ENCODE measurements around the gene GLI3. TPM values are rescaled to one million over a fixed set of nuclear protein-coding genes. Genes with fewer than 3 reads are reported as not detected.

GLI3 gene
- total RNA-seq, 1 experiment from 2014 or later = not detected

DNA sequence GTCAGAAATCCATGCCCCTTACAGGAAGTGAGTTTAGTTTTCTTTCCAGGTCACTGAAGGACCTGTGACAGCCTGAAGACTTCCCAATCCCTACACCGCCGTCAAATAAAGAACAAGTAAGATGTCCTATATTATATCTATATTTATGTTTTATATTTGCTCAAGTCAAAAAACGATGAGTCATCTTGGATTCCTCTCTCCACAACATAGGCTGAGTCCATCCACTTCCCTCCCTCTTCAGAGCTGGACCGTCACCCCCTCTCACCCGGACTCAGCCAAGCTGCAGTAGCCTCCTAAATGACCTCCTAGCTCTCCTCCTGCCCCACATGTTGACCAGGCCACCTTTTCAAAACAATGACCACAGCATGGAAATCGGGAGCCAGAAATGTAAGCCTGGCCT is 53.5 kb downstream of the GLI3 start:
- intact Hi-C loops (cut with micrococcal nuclease; ENCODE audit: unreplicated experiment) = no loop called here
- no TSS peak for BruUV-seq (replicated peaks)
- Histone ChIP-seq H3F3A (ENCODE audit: insufficient read depth, low read depth) (no peaks in the 10 kb centered on the region), H3K79me2 (ENCODE audit: low read depth) (no peaks in the 10 kb centered on the region), H3K27me3 (ENCODE audit: insufficient read depth, low read depth) (peaks cover 20% of the 10 kb centered on the region), H2AFZ (no peak overlapping the region), H3K4me3 (no peak overlapping the region), H4K20me1 (ENCODE audit: insufficient read depth) (no peaks in the 10 kb centered on the region), H3K27ac (no peak overlapping the region), H3K36me3 (ENCODE audit: low read depth) (no peaks in the 10 kb centered on the region), H3K9me3 (ENCODE audit: insufficient read depth, low read depth) (no peaks in the 10 kb centered on the region), H3K4me2 (no peak overlapping the region), H3K9me2 (ENCODE audit: insufficient read depth) (no peaks in the 10 kb centered on the region), H3K4me1 (replicated peaks; ENCODE audit: insufficient read depth) (no peaks in the 10 kb centered on the region)
- CTCF ChIA-PET = no interaction called here
- no peak for TF ChIP-seq EZH2 (IDR thresholded peaks at IDR 0.05; ENCODE audit: low read depth)
- TF ChIP-seq, protein P1, sequence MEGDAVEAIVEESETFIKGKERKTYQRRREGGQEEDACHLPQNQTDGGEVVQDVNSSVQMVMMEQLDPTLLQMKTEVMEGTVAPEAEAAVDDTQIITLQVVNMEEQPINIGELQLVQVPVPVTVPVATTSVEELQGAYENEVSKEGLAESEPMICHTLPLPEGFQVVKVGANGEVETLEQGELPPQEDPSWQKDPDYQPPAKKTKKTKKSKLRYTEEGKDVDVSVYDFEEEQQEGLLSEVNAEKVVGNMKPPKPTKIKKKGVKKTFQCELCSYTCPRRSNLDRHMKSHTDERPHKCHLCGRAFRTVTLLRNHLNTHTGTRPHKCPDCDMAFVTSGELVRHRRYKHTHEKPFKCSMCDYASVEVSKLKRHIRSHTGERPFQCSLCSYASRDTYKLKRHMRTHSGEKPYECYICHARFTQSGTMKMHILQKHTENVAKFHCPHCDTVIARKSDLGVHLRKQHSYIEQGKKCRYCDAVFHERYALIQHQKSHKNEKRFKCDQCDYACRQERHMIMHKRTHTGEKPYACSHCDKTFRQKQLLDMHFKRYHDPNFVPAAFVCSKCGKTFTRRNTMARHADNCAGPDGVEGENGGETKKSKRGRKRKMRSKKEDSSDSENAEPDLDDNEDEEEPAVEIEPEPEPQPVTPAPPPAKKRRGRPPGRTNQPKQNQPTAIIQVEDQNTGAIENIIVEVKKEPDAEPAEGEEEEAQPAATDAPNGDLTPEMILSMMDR (conservative IDR thresholded peaks at IDR 0.05) = no peak
- POLR2A ChIA-PET (ENCODE audit: unreplicated experiment) = no interaction called here
- no peak for DNase-seq

GRCh38 chr7:42181566-42181965 is 55.4 kb downstream of the GLI3 start:
- H3K27ac ChIP-seq = no peak overlapping the region
- peaks cover 28% of the 10 kb centered on the region for H3K27me3 ChIP-seq (ENCODE audit: insufficient read depth, low read depth)
- H4K20me1 ChIP-seq (ENCODE audit: insufficient read depth) = no peaks in the 10 kb centered on the region
- no peak overlapping the region for H3K4me2 ChIP-seq
- no peaks in the 10 kb centered on the region for H3K9me3 ChIP-seq (ENCODE audit: insufficient read depth, low read depth)
- no peaks in the 10 kb centered on the region for H3K36me3 ChIP-seq (ENCODE audit: low read depth)
- CTCF ChIA-PET = no interaction called here
- H3F3A ChIP-seq (ENCODE audit: insufficient read depth, low read depth) = no peaks in the 10 kb centered on the region
- POLR2A ChIA-PET (ENCODE audit: unreplicated experiment) = no interaction called here
- no TSS peak for BruUV-seq (replicated peaks)
- intact Hi-C loops (cut with micrococcal nuclease; ENCODE audit: unreplicated experiment) = no loop called here
- no peak for TF ChIP-seq EZH2 (IDR thresholded peaks at IDR 0.05; ENCODE audit: low read depth)
- TF ChIP-seq, protein P1 (conservative IDR thresholded peaks at IDR 0.05) = no peak
- no peaks in the 10 kb centered on the region for H3K4me1 ChIP-seq (replicated peaks; ENCODE audit: insufficient read depth)
- H3K9me2 ChIP-seq (ENCODE audit: insufficient read depth) = no peaks in the 10 kb centered on the region
- H3K4me3 ChIP-seq = no peak overlapping the region
- H3K79me2 ChIP-seq (ENCODE audit: low read depth) = no peaks in the 10 kb centered on the region
- H2AFZ ChIP-seq = no peak overlapping the region
- no peak for DNase-seq

GRCh38 chr7:42180806-42181205 is 56.2 kb downstream of the GLI3 start:
- POLR2A ChIA-PET (ENCODE audit: unreplicated experiment) = no interaction called here
- no peaks in the 10 kb centered on the region for H4K20me1 ChIP-seq (ENCODE audit: insufficient read depth)
- no peaks in the 10 kb centered on the region for H3K4me1 ChIP-seq (replicated peaks; ENCODE audit: insufficient read depth)
- no peaks in the 10 kb centered on the region for H3K79me2 ChIP-seq (ENCODE audit: low read depth)
- TF ChIP-seq, protein P1 (conservative IDR thresholded peaks at IDR 0.05) = no peak
- no peak for TF ChIP-seq EZH2 (IDR thresholded peaks at IDR 0.05; ENCODE audit: low read depth)
- intact Hi-C loops (cut with micrococcal nuclease; ENCODE audit: unreplicated experiment) = no loop called here
- no peak overlapping the region for H2AFZ ChIP-seq
- CTCF ChIA-PET = no interaction called here
- no peaks in the 10 kb centered on the region for H3F3A ChIP-seq (ENCODE audit: insufficient read depth, low read depth)
- no peak overlapping the region for H3K4me3 ChIP-seq
- no peak for DNase-seq
- H3K9me3 ChIP-seq (ENCODE audit: insufficient read depth, low read depth) = no peaks in the 10 kb centered on the region
- no peaks in the 10 kb centered on the region for H3K36me3 ChIP-seq (ENCODE audit: low read depth)
- no peak overlapping the region for H3K4me2 ChIP-seq
- no peaks in the 10 kb centered on the region for H3K9me2 ChIP-seq (ENCODE audit: insufficient read depth)
- no TSS peak for BruUV-seq (replicated peaks)
- H3K27me3 ChIP-seq (ENCODE audit: insufficient read depth, low read depth) = peaks cover 36% of the 10 kb centered on the region
- H3K27ac ChIP-seq = no peak overlapping the region
